Left ventricle myocardium inferior (tissue), 1 donor: ENCODE data around the gene TRIM24. TPM values are rescaled to one million over a fixed set of nuclear protein-coding genes. Genes with fewer than 3 reads are reported as not detected.

Experiments
- DNase-seq: peaks from one replicate; pipeline ENCODE4 v3.0.0-alpha.2; 2020
- H3K27ac ChIP-seq: fragments of 200-600 bp; replicated peaks from 2 replicates; pipeline ENCODE4 v1.8.0; 2021
- H3K27me3 ChIP-seq: fragments of 200-600 bp; 2 replicates; pipeline ENCODE4 v1.8.0; 2021; ENCODE audit warnings: low read depth
- H3K36me3 ChIP-seq: fragments of 200-600 bp; 2 replicates; pipeline ENCODE4 v1.8.0; 2021
- H3K4me1 ChIP-seq: fragments of 200-600 bp; 2 replicates; pipeline ENCODE4 v1.8.0; 2021
- H3K4me3 ChIP-seq: fragments of 200-600 bp; 2 replicates; pipeline ENCODE4 v1.8.0; 2021; ENCODE audit warnings: mild to moderate bottlenecking, moderate library complexity
- H3K9me3 ChIP-seq: fragments of 200-600 bp; replicated peaks from 2 replicates; pipeline ENCODE4 v1.8.0; 2021
- intact Hi-C: fragments of 100-400 bp; cut with micrococcal nuclease; formaldehyde crosslinking; loops from one replicate; pipeline ENCODE4 v1.11.0; 2022
- total RNA-seq: library from RNA; stranded (reverse); fragmentation: NEBNext Ultra II Directional; extraction: Animal tissue kit (Norgen Biotek cat#: 25700); gene quantifications from one replicate; pipeline ENCODE4 v1.2.1, GENCODE V29; 2021
- TF ChIP-seq, protein P1 (sequence below): fragments of 200-600 bp; IDR thresholded peaks from 2 replicates; pipeline ENCODE4 v1.8.0; 2021; ENCODE audit warnings: antibody characterized with exemption, mild to moderate bottlenecking, borderline replicate concordance
- donor health status: DM: no; HTN: yes; CAD: no; lungs with severe emphysema.

The TRIM24 gene
- total RNA-seq, 1 donor from 2014 or later = 18.8 TPM

DNA sequence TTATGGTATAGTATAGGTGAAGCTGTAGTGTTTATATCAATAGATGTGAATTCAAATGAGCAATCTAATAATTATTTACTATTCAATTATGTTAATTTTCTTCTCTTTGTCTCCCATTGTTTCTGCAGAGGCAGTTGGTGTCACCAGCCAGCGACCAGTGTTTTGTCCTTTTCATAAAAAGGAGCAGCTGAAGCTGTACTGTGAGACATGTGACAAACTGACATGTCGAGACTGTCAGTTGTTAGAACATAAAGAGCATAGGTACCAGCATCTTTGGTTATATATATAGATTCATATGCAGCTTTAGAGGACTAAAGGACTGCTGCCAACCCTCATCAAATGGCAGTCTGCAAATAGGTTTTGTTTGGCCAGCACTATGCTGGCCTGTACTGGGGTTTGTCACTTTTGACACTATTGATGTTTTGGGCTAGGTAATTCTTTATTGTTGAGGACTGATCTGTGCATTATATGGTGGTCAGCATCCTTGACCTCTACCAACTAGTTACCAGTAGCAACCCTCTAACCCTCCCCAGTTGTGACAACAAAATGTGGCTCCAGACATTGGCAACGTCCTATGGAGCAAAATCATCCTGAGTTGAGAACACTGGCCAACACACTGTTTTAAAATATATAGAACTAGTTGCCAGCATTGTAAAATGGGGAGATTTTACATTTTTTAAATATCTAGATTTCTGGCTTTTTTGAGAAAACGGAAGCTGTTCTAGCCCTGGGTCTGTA, 59.2 kb downstream of the TRIM24 start:
- Histone ChIP-seq H3K27me3 (no peaks in the 10 kb centered on the region), H3K9me3 (no peaks in the 10 kb centered on the region), H3K27ac (no peak overlapping the region), H3K36me3 (peaks cover 48% of the 10 kb centered on the region), H3K4me3 (no peak overlapping the region), H3K4me1 (peaks cover 6% of the 10 kb centered on the region)
- no peak for DNase-seq
- intact Hi-C loops = no loop called here
- TF ChIP-seq, protein P1, sequence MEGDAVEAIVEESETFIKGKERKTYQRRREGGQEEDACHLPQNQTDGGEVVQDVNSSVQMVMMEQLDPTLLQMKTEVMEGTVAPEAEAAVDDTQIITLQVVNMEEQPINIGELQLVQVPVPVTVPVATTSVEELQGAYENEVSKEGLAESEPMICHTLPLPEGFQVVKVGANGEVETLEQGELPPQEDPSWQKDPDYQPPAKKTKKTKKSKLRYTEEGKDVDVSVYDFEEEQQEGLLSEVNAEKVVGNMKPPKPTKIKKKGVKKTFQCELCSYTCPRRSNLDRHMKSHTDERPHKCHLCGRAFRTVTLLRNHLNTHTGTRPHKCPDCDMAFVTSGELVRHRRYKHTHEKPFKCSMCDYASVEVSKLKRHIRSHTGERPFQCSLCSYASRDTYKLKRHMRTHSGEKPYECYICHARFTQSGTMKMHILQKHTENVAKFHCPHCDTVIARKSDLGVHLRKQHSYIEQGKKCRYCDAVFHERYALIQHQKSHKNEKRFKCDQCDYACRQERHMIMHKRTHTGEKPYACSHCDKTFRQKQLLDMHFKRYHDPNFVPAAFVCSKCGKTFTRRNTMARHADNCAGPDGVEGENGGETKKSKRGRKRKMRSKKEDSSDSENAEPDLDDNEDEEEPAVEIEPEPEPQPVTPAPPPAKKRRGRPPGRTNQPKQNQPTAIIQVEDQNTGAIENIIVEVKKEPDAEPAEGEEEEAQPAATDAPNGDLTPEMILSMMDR = no peak

DNA sequence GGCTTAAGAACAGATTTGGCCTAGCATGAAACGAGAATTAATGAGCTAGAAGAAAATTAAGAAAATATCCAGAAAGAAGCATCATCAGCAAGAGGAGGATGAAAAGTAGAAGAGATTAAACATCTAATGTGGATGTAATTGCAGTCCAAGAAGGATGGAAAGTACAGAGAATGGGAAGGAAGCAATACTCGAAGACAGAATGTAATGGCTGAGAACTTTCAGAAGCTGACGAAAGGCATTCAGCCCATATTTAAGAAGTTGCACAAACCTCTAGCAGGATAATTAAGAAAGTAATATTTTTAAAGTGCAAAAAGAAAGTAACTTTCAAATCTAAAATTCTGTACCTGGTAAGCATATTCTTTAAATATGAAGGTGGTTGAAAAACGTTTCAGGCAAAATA, 60.7 kb downstream of the TRIM24 start:
- H3K27me3 ChIP-seq = no peaks in the 10 kb centered on the region
- peaks cover 14% of the 10 kb centered on the region for H3K9me3 ChIP-seq
- no peak overlapping the region for H3K27ac ChIP-seq
- peaks cover 59% of the 10 kb centered on the region for H3K36me3 ChIP-seq
- TF ChIP-seq, protein P1 = no peak
- intact Hi-C loops = no loop called here
- DNase-seq = no peak
- no peak overlapping the region for H3K4me3 ChIP-seq
- H3K4me1 ChIP-seq = no peaks in the 10 kb centered on the region

DNA sequence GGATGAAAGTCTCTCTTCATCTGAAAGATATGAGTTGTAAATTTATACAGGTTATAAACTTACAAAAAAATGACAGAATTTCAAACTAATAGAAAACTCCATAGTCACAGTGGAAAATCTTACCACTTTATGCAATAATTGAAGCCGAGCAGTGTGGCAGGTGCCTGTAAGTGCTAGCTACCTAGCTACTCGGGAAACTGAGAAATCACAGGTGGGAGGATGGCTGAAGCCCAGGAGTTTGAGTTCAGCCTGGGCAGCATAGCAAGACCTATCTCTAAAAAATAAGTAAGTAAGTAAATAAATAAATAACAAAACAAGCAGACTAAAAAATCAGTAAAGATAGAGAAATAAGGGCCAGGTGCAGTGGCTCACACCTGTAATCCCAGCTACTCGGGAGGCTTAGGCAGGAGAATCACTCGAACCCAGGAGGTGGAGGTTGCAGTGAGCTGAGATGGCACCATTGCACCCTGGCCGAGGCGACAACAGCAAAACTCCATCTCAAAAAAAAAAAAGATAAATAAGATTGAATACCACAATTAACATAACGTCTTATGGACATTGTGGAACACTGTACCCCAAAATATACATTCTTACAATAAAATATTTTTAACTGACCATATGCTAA, 61.9 kb downstream of the TRIM24 start:
- H3K27me3 ChIP-seq = no peaks in the 10 kb centered on the region
- no peak overlapping the region for H3K4me3 ChIP-seq
- no peaks in the 10 kb centered on the region for H3K4me1 ChIP-seq
- H3K9me3 ChIP-seq = peaks cover 26% of the 10 kb centered on the region
- H3K36me3 ChIP-seq = peaks cover 59% of the 10 kb centered on the region
- intact Hi-C loops = no loop called here
- TF ChIP-seq, protein P1 = no peak
- H3K27ac ChIP-seq = no peak overlapping the region
- DNase-seq = no peak

DNA sequence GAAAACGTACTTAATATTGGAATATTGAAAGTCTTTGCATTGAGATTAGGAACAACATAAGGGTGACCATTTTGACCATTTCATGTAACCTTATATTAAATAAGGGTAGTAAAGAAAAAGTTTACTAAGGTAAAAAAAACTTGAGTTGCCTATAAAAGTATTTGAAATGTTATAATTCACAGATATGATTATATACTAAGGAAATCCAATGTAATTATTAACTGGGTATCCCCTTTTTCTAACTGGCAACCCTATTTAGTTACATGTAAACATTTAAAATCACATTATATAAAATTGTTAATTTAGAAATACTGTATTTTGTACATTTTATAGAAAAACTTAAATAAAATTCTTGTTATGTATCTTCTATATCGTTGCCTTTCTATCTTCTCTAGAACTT, 64.2 kb downstream of the TRIM24 start:
- no peak overlapping the region for H3K27ac ChIP-seq
- DNase-seq = no peak
- H3K27me3 ChIP-seq = no peaks in the 10 kb centered on the region
- peaks cover 65% of the 10 kb centered on the region for H3K36me3 ChIP-seq
- TF ChIP-seq, protein P1 = no peak
- H3K4me1 ChIP-seq = no peaks in the 10 kb centered on the region
- H3K9me3 ChIP-seq = peaks cover 49% of the 10 kb centered on the region
- intact Hi-C loops = no loop called here
- no peak overlapping the region for H3K4me3 ChIP-seq

DNA sequence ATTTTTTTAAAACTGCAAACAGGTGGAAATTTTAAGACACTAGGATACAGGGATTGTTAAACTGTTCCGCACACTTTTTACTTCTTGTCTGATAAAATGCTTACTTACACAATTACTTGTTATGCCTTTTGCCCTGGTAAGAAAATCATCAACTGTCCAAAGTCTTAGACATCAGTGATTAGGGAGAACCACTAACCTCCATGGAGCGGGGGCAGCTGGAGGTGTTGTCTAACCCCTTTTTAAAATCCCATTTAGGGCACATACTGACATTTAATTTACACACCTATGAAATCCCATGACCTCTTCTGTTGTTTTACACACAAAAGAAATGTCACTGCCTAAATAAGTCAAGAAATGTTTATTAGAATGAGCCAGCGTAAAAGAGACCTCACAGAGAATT, 65.7 kb downstream of the TRIM24 start:
- TF ChIP-seq, protein P1 = no peak
- H3K36me3 ChIP-seq = peaks cover 59% of the 10 kb centered on the region
- no peaks in the 10 kb centered on the region for H3K4me1 ChIP-seq
- H3K27ac ChIP-seq = no peak overlapping the region
- no peak overlapping the region for H3K4me3 ChIP-seq
- no peak for DNase-seq
- intact Hi-C loops = no loop called here
- H3K27me3 ChIP-seq = no peaks in the 10 kb centered on the region
- H3K9me3 ChIP-seq = peaks cover 52% of the 10 kb centered on the region
